Tibial nerve (tissue), 3 donors: ENCODE data around the gene CACNA2D2.

ENCODE experiments used
- POLR2A ChIP-seq, 2 donors: fragments of 450-650 bp; IDR thresholded peaks; one replicate each; pipeline ENCODE4 v1.6.1; 2017; ENCODE audit warnings: antibody characterized with exemption in 2 of 2, mild to moderate bottlenecking in 2 of 2, moderate library complexity in 2 of 2
- TF ChIP-seq, protein P1 (sequence below), 5 experiments: fragments of 200-600 bp in 3 of 5; fragments of 450-650 bp in 2 of 5; sonication (generic) in 3 of 5; IDR thresholded peaks; one replicate each; pipeline ENCODE4 v1.5.1; 2016 to 2019; ENCODE audit warnings: antibody characterized with exemption in 5 of 5, mild to moderate bottlenecking in 3 of 5, moderate library complexity in 2 of 5

DNA sequence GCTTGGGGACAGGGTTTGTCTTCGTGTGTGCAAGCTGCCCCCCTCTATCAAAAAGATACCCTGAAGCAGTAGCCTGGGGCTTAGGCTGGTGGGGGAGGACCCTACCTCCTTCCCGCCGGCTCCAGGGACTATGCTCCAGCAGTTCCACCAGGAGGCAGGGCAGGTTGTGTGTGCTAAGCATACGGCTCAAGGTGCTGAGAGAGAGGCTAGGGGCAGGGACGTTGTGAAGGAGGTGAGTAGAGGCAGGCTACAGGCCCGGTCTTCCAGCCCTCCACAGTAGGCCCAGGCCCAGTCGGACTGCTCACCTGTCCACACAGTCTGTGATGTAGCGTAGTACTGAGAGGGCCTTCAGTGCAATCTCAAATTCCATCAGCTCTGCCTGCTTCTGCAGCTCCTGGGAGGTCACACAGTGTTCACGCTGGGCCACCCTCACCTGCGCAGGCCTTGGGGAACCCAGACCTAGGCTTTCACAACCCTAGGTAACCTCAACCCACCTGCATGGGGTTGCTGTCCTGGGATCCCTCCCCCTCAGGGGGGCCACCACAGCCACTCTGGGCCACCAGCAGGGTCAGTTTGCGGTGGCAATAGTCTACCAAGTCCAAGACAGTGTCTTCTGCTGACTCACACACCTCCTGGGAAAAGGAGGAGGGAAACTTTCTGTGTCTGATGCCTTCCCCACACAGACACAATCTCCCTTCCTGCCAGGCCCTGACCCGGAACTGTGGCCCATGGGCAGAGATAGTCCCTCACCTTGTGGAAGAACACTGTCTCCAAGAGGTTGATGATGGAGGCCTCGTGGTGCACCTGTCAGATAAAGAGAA lies 160.4 kb downstream of the CACNA2D2 start:
- TF ChIP-seq, protein P1, sequence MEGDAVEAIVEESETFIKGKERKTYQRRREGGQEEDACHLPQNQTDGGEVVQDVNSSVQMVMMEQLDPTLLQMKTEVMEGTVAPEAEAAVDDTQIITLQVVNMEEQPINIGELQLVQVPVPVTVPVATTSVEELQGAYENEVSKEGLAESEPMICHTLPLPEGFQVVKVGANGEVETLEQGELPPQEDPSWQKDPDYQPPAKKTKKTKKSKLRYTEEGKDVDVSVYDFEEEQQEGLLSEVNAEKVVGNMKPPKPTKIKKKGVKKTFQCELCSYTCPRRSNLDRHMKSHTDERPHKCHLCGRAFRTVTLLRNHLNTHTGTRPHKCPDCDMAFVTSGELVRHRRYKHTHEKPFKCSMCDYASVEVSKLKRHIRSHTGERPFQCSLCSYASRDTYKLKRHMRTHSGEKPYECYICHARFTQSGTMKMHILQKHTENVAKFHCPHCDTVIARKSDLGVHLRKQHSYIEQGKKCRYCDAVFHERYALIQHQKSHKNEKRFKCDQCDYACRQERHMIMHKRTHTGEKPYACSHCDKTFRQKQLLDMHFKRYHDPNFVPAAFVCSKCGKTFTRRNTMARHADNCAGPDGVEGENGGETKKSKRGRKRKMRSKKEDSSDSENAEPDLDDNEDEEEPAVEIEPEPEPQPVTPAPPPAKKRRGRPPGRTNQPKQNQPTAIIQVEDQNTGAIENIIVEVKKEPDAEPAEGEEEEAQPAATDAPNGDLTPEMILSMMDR (IDR thresholded peaks at IDR 0.05): no peak
- TF ChIP-seq POLR2A (IDR thresholded peaks at IDR 0.05): no peak
